HG02870 (cell line): ENCODE data around the gene IFI27L1.
A peak's percentile ranks its signal among the peaks of the same experiment; 100 is the strongest.
"Not testable (repeated sequence)": the region's sequence is repeated elsewhere in the genome, so short reads cannot be mapped to it uniquely, and the experiment has no call there.

ENCODE experiments used
- ATAC-seq: cut with Tn5 transposase; IDR thresholded peaks from one replicate; pipeline ENCODE4 v1.9.1; 2021; ENCODE audit warnings: mild to moderate bottlenecking, moderate library complexity; ENCODE audit not compliant: unreplicated experiment

The IFI27L1 gene

GRCh38 chr14:94047581-94047980 is 33.5 kb upstream of the IFI27L1 start:
- no peak for ATAC-seq

- ATAC-seq, result no peak
These were observed 32.2 kb upstream of the IFI27L1 start for GRCh38 chr14:94048691-94049624.

- ATAC-seq, result no peak
These were observed 31.5 kb upstream of the IFI27L1 start for GRCh38 chr14:94049625-94050023.

GRCh38 chr14:94050231-94050880 is 30.8 kb upstream of the IFI27L1 start:
- ATAC-seq, result no peak

- ATAC-seq, result no peak
These were observed 30.0 kb upstream of the IFI27L1 start for GRCh38 chr14:94051115-94051514.

GRCh38 chr14:94051779-94052178 is 29.3 kb upstream of the IFI27L1 start:
- no peak for ATAC-seq

GRCh38 chr14:94052199-94052598 is 28.9 kb upstream of the IFI27L1 start:
- no peak for ATAC-seq

GRCh38 chr14:94052662-94053061 is 28.4 kb upstream of the IFI27L1 start:
- no peak for ATAC-seq

GRCh38 chr14:94054401-94054800 is 26.7 kb upstream of the IFI27L1 start:
- no peak for ATAC-seq

- no peak for ATAC-seq
These were observed 26.2 kb upstream of the IFI27L1 start for GRCh38 chr14:94054936-94055335.

GRCh38 chr14:94056579-94057308 is 24.4 kb upstream of the IFI27L1 start:
- peak; percentile 73 for ATAC-seq

- peak; percentile 40 for ATAC-seq
These were observed 22.9 kb upstream of the IFI27L1 start for GRCh38 chr14:94058128-94058673.

- ATAC-seq, result no peak
These were observed 22.4 kb upstream of the IFI27L1 start for GRCh38 chr14:94058674-94059138.

- no peak for ATAC-seq
These were observed 21.1 kb upstream of the IFI27L1 start for GRCh38 chr14:94059998-94060397.

- no peak for ATAC-seq
These were observed 18.7 kb upstream of the IFI27L1 start for GRCh38 chr14:94062344-94062940.

GRCh38 chr14:94066089-94066676 is 14.9 kb upstream of the IFI27L1 start:
- ATAC-seq, result no peak

- not testable (repeated sequence) for ATAC-seq
These were observed 9.0 kb upstream of the IFI27L1 start for GRCh38 chr14:94072076-94072475.

- ATAC-seq, result no peak
These were observed 6.6 kb upstream of the IFI27L1 start for GRCh38 chr14:94074534-94074933.

- ATAC-seq, result no peak
These were observed 6.1 kb upstream of the IFI27L1 start for GRCh38 chr14:94075008-94075407.

GRCh38 chr14:94077111-94077821 is 3.8 kb upstream of the IFI27L1 start:
- ATAC-seq, result no peak
